Esophagus squamous epithelium (tissue), 5 donors: Measurements from ENCODE around the gene SRGAP3. TPM values are rescaled to one million over a fixed set of nuclear protein-coding genes. Genes with fewer than 3 reads are reported as not detected.

Experiments
- DNase-seq: peaks from one replicate; lab custom pipeline; 2025; lab: John Stamatoyannopoulos, UW
- H3K27ac ChIP-seq, 4 donors: fragments of 200-600 bp; sonication (generic); one replicate each; pipeline ENCODE4 v1.5.1; 2016 to 2019; ENCODE audit warnings: mild to moderate bottlenecking in 1 of 4
- H3K27me3 ChIP-seq, 4 donors: fragments of 200-600 bp; sonication (generic); 1 replicate in 3 of 4; 2 replicates in 1 of 4; pipeline versions ENCODE4 v1.5.1 to v1.6.0; 2017 to 2021; ENCODE audit warnings: antibody characterized with exemption in 1 of 4
- H3K36me3 ChIP-seq, 3 donors: fragments of 200-600 bp; sonication (generic); one replicate each; pipeline ENCODE4 v1.5.1; 2016 to 2019
- H3K4me1 ChIP-seq, 3 donors: fragments of 200-600 bp; sonication (generic); one replicate each; pipeline ENCODE4 v1.5.1; 2017 to 2019
- H3K4me3 ChIP-seq, 4 donors: fragments of 200-600 bp; sonication (generic); 1 replicate in 3 of 4; 2 replicates in 1 of 4; pipeline ENCODE4 v1.5.1; 2016 to 2019; ENCODE audit warnings: mild to moderate bottlenecking in 2 of 4, moderate library complexity in 1 of 4
- H3K9me3 ChIP-seq, 3 donors: fragments of 200-600 bp; sonication (generic); one replicate each; pipeline ENCODE4 v1.5.1; 2016 to 2019
- CTCF ChIP-seq, 6 experiments: fragments of 450-650 bp in 4 of 6; fragments of 200-600 bp in 2 of 6; sonication (generic) in 2 of 6; IDR thresholded peaks; one replicate each; pipeline ENCODE4 v1.5.1; 2016 to 2019; ENCODE audit warnings: antibody characterized with exemption in 6 of 6, mild to moderate bottlenecking in 4 of 6, moderate library complexity in 4 of 6
- POLR2A ChIP-seq, 4 donors: fragments of 450-650 bp; IDR thresholded peaks; one replicate each; pipeline ENCODE4 v1.6.1; 2017; ENCODE audit warnings: antibody characterized with exemption in 4 of 4, mild to moderate bottlenecking in 4 of 4, moderate library complexity in 3 of 4
- WGBS, 2 donors: methylation state at CpG; one replicate each; pipeline ENCODE4 v1.1.5; 2018; 5-methylcytosine and 5-hydroxymethylcytosine counted together
- intact Hi-C: fragments of 100-400 bp; cut with DNase I; formaldehyde crosslinking; loops from one replicate; pipeline ENCODE4 v1.15.0; 2022
- total RNA-seq, 4 donors: library from RNA; depleted of rRNA; stranded (reverse); fragments of >200 nt; gene quantifications; one replicate each; pipeline ENCODE4 v1.1.0, GENCODE V29; 2016
- donor health status: DM: yes; HTN: yes; CAD: no.

The SRGAP3 gene
- total RNA-seq, 4 donors from 2014 or later, result 4.0 to 15.8 (median 6.6) TPM

GRCh38 chr3:9270704-9271103 lies 21.3 kb upstream of the SRGAP3 start:
- Histone ChIP-seq H3K4me3 (no peak overlapping the region), H3K27me3 (peaks cover 0 to 16% (median 0%) of the 10 kb centered on the region in 4 donors), H3K9me3 (no peaks in the 10 kb centered on the region), H3K36me3 (no peaks in the 10 kb centered on the region), H3K27ac (no peak overlapping the region), H3K4me1 (no peaks in the 10 kb centered on the region)
- DNase-seq, result no peak
- no peak for TF ChIP-seq POLR2A (IDR thresholded peaks at IDR 0.05)
- TF ChIP-seq CTCF (IDR thresholded peaks at IDR 0.05), result no peak
- intact Hi-C loops, result no loop called here
- 65 to 90% methylated on average over 3 to 4 of the region's 4 CpGs for WGBS, 2 donors

GRCh38 chr3:9266716-9267115 lies 17.3 kb upstream of the SRGAP3 start:
- Histone ChIP-seq H3K9me3 (no peaks in the 10 kb centered on the region), H3K4me1 (no peaks in the 10 kb centered on the region), H3K27ac (no peak overlapping the region), H3K4me3 (no peak overlapping the region), H3K27me3 (no peaks in the 10 kb centered on the region), H3K36me3 (no peaks in the 10 kb centered on the region)
- TF ChIP-seq POLR2A (IDR thresholded peaks at IDR 0.05) (no peak), CTCF (IDR thresholded peaks at IDR 0.05) (no peak)
- WGBS, 2 donors, result 95 to 96% methylated on average over 3 of the region's 3 CpGs
- intact Hi-C loops, result no loop called here
- DNase-seq, result no peak

GRCh38 chr3:9260305-9260704 lies 10.9 kb upstream of the SRGAP3 start:
- Histone ChIP-seq H3K4me3 (no peak overlapping the region), H3K36me3 (no peaks in the 10 kb centered on the region), H3K4me1 (no peaks in the 10 kb centered on the region), H3K9me3 (peaks cover 0 to 8% (median 6%) of the 10 kb centered on the region in 3 donors), H3K27me3 (no peaks in the 10 kb centered on the region), H3K27ac (no peak overlapping the region)
- TF ChIP-seq CTCF (IDR thresholded peaks at IDR 0.05), result no peak
- no peak for TF ChIP-seq POLR2A (IDR thresholded peaks at IDR 0.05)
- intact Hi-C loops, result no loop called here
- WGBS, 2 donors, result 84 to 87% methylated on average over 3 to 4 of the region's 12 CpGs
- no peak for DNase-seq

GRCh38 chr3:9257092-9257491 lies 7.6 kb upstream of the SRGAP3 start:
- Histone ChIP-seq H3K4me1 (peaks cover 0 to 8% (median 0%) of the 10 kb centered on the region in 3 donors), H3K36me3 (no peaks in the 10 kb centered on the region), H3K9me3 (peaks cover 0 to 8% (median 6%) of the 10 kb centered on the region in 3 donors), H3K27ac (no peak overlapping the region), H3K27me3 (no peaks in the 10 kb centered on the region), H3K4me3 (no peak overlapping the region)
- intact Hi-C loops, result no loop called here
- no peak for DNase-seq
- no peak for TF ChIP-seq POLR2A (IDR thresholded peaks at IDR 0.05)
- TF ChIP-seq CTCF (IDR thresholded peaks at IDR 0.05), result no peak
- WGBS, 2 donors, result 87 to 90% methylated on average over 2 of the region's 2 CpGs

- TF ChIP-seq CTCF (IDR thresholded peaks at IDR 0.05), result no peak
- Histone ChIP-seq H3K4me3 (no peak overlapping the region), H3K27ac (no peak overlapping the region), H3K4me1 (peaks cover 0 to 15% (median 0%) of the 10 kb centered on the region in 3 donors), H3K36me3 (no peaks in the 10 kb centered on the region), H3K9me3 (peaks cover 0 to 8% (median 6%) of the 10 kb centered on the region in 3 donors), H3K27me3 (no peaks in the 10 kb centered on the region)
- DNase-seq, result no peak
- 89 to 95% methylated on average over 2 to 4 of the region's 4 CpGs for WGBS, 2 donors
- intact Hi-C loops, result no loop called here
Measured at GRCh38 chr3:9255976-9256375, 6.5 kb upstream of the SRGAP3 start.
